H9 (cell line): ENCODE data around the gene MVD. TPM values are rescaled to one million over a fixed set of nuclear protein-coding genes. Genes with fewer than 3 reads are reported as not detected.

Experiments used
- DNase-seq: peaks from one replicate; pipeline ENCODE4 v3.0.0-alpha.2; 2017
- H2AFZ ChIP-seq: one replicate; pipeline ENCODE4 v1.6.1; 2013; ENCODE audit warnings: mild to moderate bottlenecking, low read length, control low read depth, moderate library complexity
- H2AK5ac ChIP-seq: 2 replicates; pipeline ENCODE4 v1.6.1; 2013; ENCODE audit warnings: low read length, control low read depth, mixed read lengths; ENCODE audit not compliant: insufficient read length
- H2BK120ac ChIP-seq: one replicate; pipeline ENCODE4 v1.6.1; 2013; ENCODE audit warnings: low read depth, mild to moderate bottlenecking, low read length, control low read depth, inconsistent platforms; ENCODE audit not compliant: poor library complexity, severe bottlenecking
- H2BK12ac ChIP-seq: 2 replicates; pipeline ENCODE4 v1.6.1; 2013; ENCODE audit warnings: low read length, control low read depth, mixed read lengths, low read depth; ENCODE audit not compliant: insufficient read length
- H2BK15ac ChIP-seq: 2 replicates; pipeline ENCODE4 v1.6.1; 2013; ENCODE audit warnings: low read depth, low read length, control low read depth
- H2BK20ac ChIP-seq: one replicate; pipeline ENCODE4 v1.6.1; 2013; ENCODE audit warnings: low read depth, mild to moderate bottlenecking, low read length, control low read depth, inconsistent platforms; ENCODE audit not compliant: poor library complexity, severe bottlenecking
- H2BK5ac ChIP-seq: 2 replicates; pipeline ENCODE4 v1.6.1; 2013; ENCODE audit warnings: low read length, control low read depth, mixed read lengths; ENCODE audit not compliant: insufficient read length
- H3K14ac ChIP-seq: 2 replicates; pipeline ENCODE4 v1.6.1; 2013; ENCODE audit warnings: low read length, control low read depth; ENCODE audit not compliant: insufficient read depth
- H3K18ac ChIP-seq: 2 replicates; pipeline ENCODE4 v1.6.1; 2013; ENCODE audit warnings: low read depth, mild to moderate bottlenecking, mixed read lengths, low read length, control low read depth; ENCODE audit not compliant: insufficient read length
- H3K23ac ChIP-seq: 2 replicates; pipeline ENCODE4 v1.6.1; 2013; ENCODE audit warnings: low read length, control low read depth, mixed read lengths, low read depth; ENCODE audit not compliant: insufficient read length
- H3K23me2 ChIP-seq: 2 replicates; pipeline ENCODE4 v1.6.1; 2013; ENCODE audit warnings: low read depth, mild to moderate bottlenecking, mixed read lengths, low read length, control low read depth; ENCODE audit not compliant: insufficient read length, poor library complexity, severe bottlenecking
- H3K27ac ChIP-seq: 2 replicates; pipeline ENCODE4 v1.5.1; 2013; ENCODE audit warnings: low read length, control low read depth, mixed read lengths, low read depth; ENCODE audit not compliant: insufficient read length
- H3K27me3 ChIP-seq: 2 replicates; pipeline ENCODE4 v1.6.1; 2013; ENCODE audit warnings: low read length, control low read depth, inconsistent platforms; ENCODE audit not compliant: insufficient read depth
- H3K4ac ChIP-seq: 2 replicates; pipeline ENCODE4 v1.6.1; 2013; ENCODE audit warnings: low read depth, mild to moderate bottlenecking, control low read depth, inconsistent platforms, low read length, moderate library complexity
- H3K4me1 ChIP-seq: 2 replicates; pipeline ENCODE4 v1.6.1; 2013; ENCODE audit warnings: low read length, control low read depth, inconsistent platforms; ENCODE audit not compliant: insufficient read depth
- H3K4me2 ChIP-seq: 2 replicates; pipeline ENCODE4 v1.6.1; 2013; ENCODE audit warnings: low read length, control low read depth, mixed read lengths; ENCODE audit not compliant: insufficient read length, insufficient read depth
- H3K56ac ChIP-seq: 2 replicates; pipeline ENCODE4 v1.6.1; 2013; ENCODE audit warnings: low read depth, mild to moderate bottlenecking, mixed read lengths, low read length, control low read depth; ENCODE audit not compliant: insufficient read length
- H3K79me1 ChIP-seq: 2 replicates; pipeline ENCODE4 v1.6.1; 2013; ENCODE audit warnings: low read depth, mild to moderate bottlenecking, moderate library complexity, low read length, control low read depth, inconsistent platforms; ENCODE audit not compliant: insufficient read depth, poor library complexity, severe bottlenecking
- H3K79me2 ChIP-seq: 2 replicates; pipeline ENCODE4 v1.6.1; 2013; ENCODE audit warnings: low read length, control low read depth, inconsistent platforms; ENCODE audit not compliant: insufficient read depth
- H3K9ac ChIP-seq: 2 replicates; pipeline ENCODE4 v1.6.1; 2013; ENCODE audit warnings: low read length, control low read depth, mixed read lengths; ENCODE audit not compliant: insufficient read length; ENCODE audit errors: extremely low read depth
- H3K9me3 ChIP-seq: one replicate; pipeline ENCODE4 v1.6.1; 2013; ENCODE audit warnings: low read depth, low read length, inconsistent platforms; ENCODE audit not compliant: control insufficient read depth
- H3T11ph ChIP-seq: one replicate; pipeline ENCODE4 v1.6.1; 2013; ENCODE audit warnings: mild to moderate bottlenecking, low read length, control low read depth, inconsistent platforms
- H4K20me1 ChIP-seq: one replicate; pipeline ENCODE4 v1.6.1; 2013; ENCODE audit not compliant: control insufficient read depth, insufficient read length, insufficient read depth
- H4K5ac ChIP-seq: 2 replicates; pipeline ENCODE4 v1.6.1; 2013; ENCODE audit warnings: low read depth, mild to moderate bottlenecking, mixed read lengths, low read length, control low read depth; ENCODE audit not compliant: insufficient read length
- H4K8ac ChIP-seq: replicated peaks from 2 replicates; pipeline ENCODE4 v1.6.1; 2013; ENCODE audit warnings: low read length, control low read depth, mixed read lengths, low read depth; ENCODE audit not compliant: insufficient read length
- H4K91ac ChIP-seq: 2 replicates; pipeline ENCODE4 v1.6.1; 2013; ENCODE audit warnings: low read depth, mild to moderate bottlenecking, moderate library complexity, mixed read lengths, low read length, control low read depth; ENCODE audit not compliant: insufficient read length
- H3K27ac Mint-ChIP-seq, 3 experiments: 2 replicates in 2 of 3; 3 replicates in 1 of 3; pipeline ENCODE4 v1.8.0; 2020 to 2021; ENCODE audit warnings: mixed read lengths in 3 of 3, mild to moderate bottlenecking in 1 of 3, moderate library complexity in 1 of 3
- H3K27me3 Mint-ChIP-seq: 2 replicates; pipeline ENCODE4 v1.8.0; 2021; ENCODE audit warnings: low read depth, mild to moderate bottlenecking, moderate library complexity, mixed read lengths
- H3K36me3 Mint-ChIP-seq, 3 experiments: 2 replicates in 2 of 3; 3 replicates in 1 of 3; pipeline ENCODE4 v1.8.0; 2020 to 2021; ENCODE audit warnings: low read depth in 3 of 3, mixed read lengths in 3 of 3; ENCODE audit not compliant: insufficient read depth in 1 of 3
- H3K4me1 Mint-ChIP-seq, 2 experiments: 2 replicates each; pipeline ENCODE4 v1.8.0; 2020; ENCODE audit warnings: mixed read lengths in 2 of 2
- H3K4me3 Mint-ChIP-seq, 2 experiments: 2 replicates in 1 of 2; 3 replicates in 1 of 2; pipeline ENCODE4 v1.8.0; 2020 to 2021; ENCODE audit warnings: mild to moderate bottlenecking in 2 of 2, mixed read lengths in 2 of 2, moderate library complexity in 1 of 2
- H3K9me3 Mint-ChIP-seq, 2 experiments: 2 replicates in 1 of 2; 3 replicates in 1 of 2; pipeline ENCODE4 v1.8.0; 2020; ENCODE audit warnings: mild to moderate bottlenecking in 2 of 2, mixed read lengths in 2 of 2, moderate library complexity in 1 of 2
- WGBS: extraction: QIAGEN DNeasy Blood & Tissue Kit; methylation state at CpG from one replicate; pipeline ENCODE4 v1.1.7; 2013; ENCODE audit warnings: missing lambda C conversion rate, low lambda C conversion rate, mixed read lengths; ENCODE audit not compliant: insufficient read length; ENCODE audit errors: extremely low coverage; 5-methylcytosine and 5-hydroxymethylcytosine counted together
- total RNA-seq: library from RNA; stranded (reverse); gene quantifications from 2 replicates; pipeline ENCODE4 v1.2.1, GENCODE V29; 2021
- TF ChIP-seq, protein P1 (sequence below): fragments of 200-600 bp; sonication (generic); conservative IDR thresholded peaks from 3 replicates; pipeline ENCODE4 v1.8.0; 2021; ENCODE audit warnings: antibody characterized with exemption, mild to moderate bottlenecking

MVD gene
- total RNA-seq, 1 experiment from 2014 or later = 53.2 TPM

DNA sequence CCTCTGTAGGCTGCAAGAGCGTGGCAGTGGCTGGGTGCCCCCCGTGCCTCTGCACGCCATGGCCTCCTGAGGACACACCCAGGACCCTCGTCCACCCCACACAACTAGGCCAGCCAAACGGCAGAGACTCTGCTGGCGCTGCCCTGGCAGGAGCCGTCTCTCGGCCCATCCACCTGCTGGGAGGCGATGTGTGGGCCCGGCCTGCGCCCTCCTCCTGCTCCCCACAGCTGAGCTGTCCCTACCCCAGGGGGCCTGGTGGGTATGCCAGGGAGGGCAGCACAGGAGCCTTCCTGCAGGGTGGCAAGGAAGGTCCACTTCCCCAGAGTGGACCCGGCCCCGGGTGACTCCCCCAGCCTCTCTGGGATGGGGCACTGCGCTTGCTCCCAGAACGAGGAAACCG lies 36.3 kb upstream of the MVD start:
- Histone ChIP-seq H3T11ph (no peak overlapping the region), H3K23ac (no peak overlapping the region), H3K23me2 (peaks cover 3% of the 10 kb centered on the region), H3K56ac (no peak overlapping the region), H2BK5ac (no peak overlapping the region), H3K4me1 (no peaks in the 10 kb centered on the region), H4K20me1 (no peaks in the 10 kb centered on the region), H3K18ac (no peak overlapping the region), H3K9ac (no peak overlapping the region), H3K79me1 (peaks cover 4% of the 10 kb centered on the region), H2AK5ac (no peak overlapping the region), H2BK15ac (no peak overlapping the region), H3K79me2 (no peaks in the 10 kb centered on the region), H3K4me2 (no peak overlapping the region), H3K4ac (no peak overlapping the region), H3K14ac (no peak overlapping the region), H2AFZ (no peak overlapping the region), H3K9me3 (no peaks in the 10 kb centered on the region), H3K27ac (no peak overlapping the region), H2BK120ac (no peak overlapping the region), H4K8ac (no peak overlapping the region), H4K91ac (no peak overlapping the region), H2BK12ac (no peak overlapping the region), H3K27me3 (no peaks in the 10 kb centered on the region), H4K5ac (no peak overlapping the region), H2BK20ac (no peak overlapping the region)
- H3K4me1 Mint-ChIP-seq = peaks cover under 1 to 4% of the 10 kb centered on the region in 2 experiments; a peak in 2 of 4 replicates
- H3K4me3 Mint-ChIP-seq = no peak overlapping the region
- TF ChIP-seq, protein P1, sequence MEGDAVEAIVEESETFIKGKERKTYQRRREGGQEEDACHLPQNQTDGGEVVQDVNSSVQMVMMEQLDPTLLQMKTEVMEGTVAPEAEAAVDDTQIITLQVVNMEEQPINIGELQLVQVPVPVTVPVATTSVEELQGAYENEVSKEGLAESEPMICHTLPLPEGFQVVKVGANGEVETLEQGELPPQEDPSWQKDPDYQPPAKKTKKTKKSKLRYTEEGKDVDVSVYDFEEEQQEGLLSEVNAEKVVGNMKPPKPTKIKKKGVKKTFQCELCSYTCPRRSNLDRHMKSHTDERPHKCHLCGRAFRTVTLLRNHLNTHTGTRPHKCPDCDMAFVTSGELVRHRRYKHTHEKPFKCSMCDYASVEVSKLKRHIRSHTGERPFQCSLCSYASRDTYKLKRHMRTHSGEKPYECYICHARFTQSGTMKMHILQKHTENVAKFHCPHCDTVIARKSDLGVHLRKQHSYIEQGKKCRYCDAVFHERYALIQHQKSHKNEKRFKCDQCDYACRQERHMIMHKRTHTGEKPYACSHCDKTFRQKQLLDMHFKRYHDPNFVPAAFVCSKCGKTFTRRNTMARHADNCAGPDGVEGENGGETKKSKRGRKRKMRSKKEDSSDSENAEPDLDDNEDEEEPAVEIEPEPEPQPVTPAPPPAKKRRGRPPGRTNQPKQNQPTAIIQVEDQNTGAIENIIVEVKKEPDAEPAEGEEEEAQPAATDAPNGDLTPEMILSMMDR = no peak
- no peak for DNase-seq
- no peaks in the 10 kb centered on the region for H3K27me3 Mint-ChIP-seq
- no CpG with 5 or more reads among the region's 16 CpGs for WGBS
- H3K36me3 Mint-ChIP-seq = peaks cover 2 to 15% (median 14%) of the 10 kb centered on the region in 3 experiments; a peak in 5 of 7 replicates
- no peaks in the 10 kb centered on the region for H3K9me3 Mint-ChIP-seq
- no peak overlapping the region for H3K27ac Mint-ChIP-seq
